HepG2 (cell line): ENCODE results near the gene KLHDC4. TPM values are rescaled to one million over a fixed set of nuclear protein-coding genes. Genes with fewer than 3 reads are reported as not detected.

Experiments
- ARHGAP35 ChIP-seq: sonication (generic); formaldehyde crosslinking; IDR thresholded peaks from 2 replicates; pipeline ENCODE4 v1.9.0; 2022; ENCODE audit warnings: mild to moderate bottlenecking, inconsistent platforms, moderate library complexity, missing genetic modification reagents, borderline replicate concordance
- CEBPG ChIP-seq: IDR thresholded peaks from 2 replicates; pipeline ENCODE4 v1.6.1; 2016
- HDAC2 ChIP-seq: sonication (generic); formaldehyde crosslinking; IDR thresholded peaks from 2 replicates; pipeline ENCODE4 v1.4.0; 2020; ENCODE audit warnings: missing genetic modification reagents
- HNRNPL ChIP-seq: fragments of 200-400 bp; formaldehyde crosslinking; IDR thresholded peaks from 2 replicates; pipeline ENCODE4 v1.6.1; 2017; ENCODE audit warnings: mild to moderate bottlenecking, low read depth, low read length
- NFKB2 ChIP-seq: sonication (generic); formaldehyde crosslinking; IDR thresholded peaks from 2 replicates; pipeline ENCODE4 v1.4.0; 2020; ENCODE audit warnings: missing genetic modification reagents, borderline replicate concordance
- PHF8 ChIP-seq: sonication (generic); formaldehyde crosslinking; IDR thresholded peaks from 2 replicates; pipeline ENCODE4 v1.5.0; 2020; ENCODE audit warnings: missing genetic modification reagents
- SALL1 ChIP-seq: sonication (generic); formaldehyde crosslinking; IDR thresholded peaks from 2 replicates; pipeline ENCODE4 v1.8.0; 2022; ENCODE audit warnings: mild to moderate bottlenecking, missing genetic modification reagents
- SMAD9 ChIP-seq: sonication (generic); formaldehyde crosslinking; IDR thresholded peaks from 2 replicates; pipeline ENCODE4 v1.5.1; 2020; ENCODE audit warnings: mild to moderate bottlenecking, missing genetic modification reagents
- SMC3 ChIP-seq: IDR thresholded peaks from 2 replicates; pipeline ENCODE4 v1.6.1; 2011; ENCODE audit warnings: low read length, improper control_type of control experiment
- SP5 ChIP-seq: IDR thresholded peaks from 2 replicates; pipeline ENCODE4 v1.6.1; 2016; ENCODE audit warnings: low read depth, borderline replicate concordance
- TSC22D2 ChIP-seq: sonication (generic); formaldehyde crosslinking; IDR thresholded peaks from 2 replicates; pipeline ENCODE4 v1.5.1; 2020; ENCODE audit warnings: missing genetic modification reagents, mild to moderate bottlenecking, borderline replicate concordance
- ZNF292 ChIP-seq: sonication (generic); formaldehyde crosslinking; IDR thresholded peaks from 2 replicates; pipeline ENCODE4 v1.8.1; 2022; ENCODE audit warnings: mild to moderate bottlenecking, low read depth, missing genetic modification reagents, borderline replicate concordance
- ZNF296 ChIP-seq: sonication (generic); formaldehyde crosslinking; conservative IDR thresholded peaks from 2 replicates; pipeline ENCODE4 v1.5.0; 2020; ENCODE audit warnings: mild to moderate bottlenecking, missing genetic modification reagents
- ZNF768 ChIP-seq: sonication (generic); formaldehyde crosslinking; IDR thresholded peaks from 2 replicates; pipeline ENCODE4 v1.4.0; 2020; ENCODE audit warnings: missing genetic modification reagents
- ZNF878 ChIP-seq: sonication (generic); formaldehyde crosslinking; IDR thresholded peaks from 2 replicates; pipeline ENCODE4 v1.8.1; 2023; ENCODE audit warnings: mild to moderate bottlenecking, missing genetic modification reagents, moderate library complexity
- polyA plus RNA-seq, 8 experiments: library from polyadenylated mRNA; depleted of rRNA in 3 of 8; stranded (reverse) in 7 of 8; unstranded in 1 of 8; fragments of >200 nt; fragmentation: Illumina TruSeq in 4 of 8; extraction: Trizol in 4 of 8; gene quantifications; 2 replicates each; pipeline versions ENCODE4 v1.2.1 to v1.2.3, GENCODE V29; 2011 to 2016; ENCODE audit warnings: low read depth in 4 of 8, missing spikeins in 1 of 8, mixed read lengths in 1 of 8; ENCODE audit not compliant: insufficient read depth in 1 of 8
- total RNA-seq, 5 experiments: library from RNA; depleted of rRNA; stranded (reverse); fragments of >200 nt; fragmentation: Illumina TruSeq; extraction: Trizol; gene quantifications; 2 replicates each; pipeline ENCODE4 v1.2.3, GENCODE V29; 2016; ENCODE audit warnings: low read depth in 1 of 5
- TF ChIP-seq, protein P1 (sequence below): sonication (generic); formaldehyde crosslinking; IDR thresholded peaks from 2 replicates; pipeline ENCODE4 v1.4.0; 2020; ENCODE audit warnings: mild to moderate bottlenecking, missing genetic modification reagents
- TF ChIP-seq, protein P2 (sequence below): sonication (generic); formaldehyde crosslinking; IDR thresholded peaks from 2 replicates; pipeline ENCODE4 v1.9.0; 2022; ENCODE audit warnings: missing genetic modification reagents, mild to moderate bottlenecking, borderline replicate concordance
- TF ChIP-seq, protein P3 (sequence below): IDR thresholded peaks from 2 replicates; pipeline ENCODE4 v1.6.1; 2018; ENCODE audit warnings: missing genetic modification reagents
- TF ChIP-seq, protein P4 (sequence below): sonication (generic); formaldehyde crosslinking; IDR thresholded peaks from 2 replicates; pipeline ENCODE4 v1.4.0; 2020; ENCODE audit warnings: missing genetic modification reagents
- TF ChIP-seq, protein P5 (sequence below): IDR thresholded peaks from 2 replicates; pipeline ENCODE4 v1.6.1; 2016; ENCODE audit warnings: mild to moderate bottlenecking

Gene KLHDC4
- total and polyA plus RNA-seq, 2 of the 13 experiments (the other 11 are each of a cell fraction or from before 2014, with no cell fraction given): 18.7 to 31.8 TPM

DNA sequence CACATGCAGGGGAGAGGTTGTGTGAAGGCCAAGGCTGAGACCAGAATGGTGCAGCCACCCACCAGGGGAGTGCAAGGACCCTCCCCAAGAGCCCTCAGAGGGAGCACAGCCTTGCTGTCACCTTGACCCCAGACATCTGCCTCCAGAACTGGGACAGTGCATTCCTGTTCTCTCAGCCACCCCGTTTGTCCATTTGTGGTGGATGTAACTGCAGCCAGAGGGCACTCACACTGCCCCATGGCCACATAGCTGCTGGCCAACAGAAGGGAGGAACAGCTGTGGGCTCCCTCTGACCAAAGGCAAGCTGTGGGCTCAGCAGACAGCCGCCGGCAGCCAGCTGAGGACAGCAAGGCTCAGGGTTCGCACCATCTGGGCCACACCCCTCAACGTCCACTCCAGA lies 49.8 kb upstream of the KLHDC4 start (continued):
- TF ChIP-seq, protein P1, sequence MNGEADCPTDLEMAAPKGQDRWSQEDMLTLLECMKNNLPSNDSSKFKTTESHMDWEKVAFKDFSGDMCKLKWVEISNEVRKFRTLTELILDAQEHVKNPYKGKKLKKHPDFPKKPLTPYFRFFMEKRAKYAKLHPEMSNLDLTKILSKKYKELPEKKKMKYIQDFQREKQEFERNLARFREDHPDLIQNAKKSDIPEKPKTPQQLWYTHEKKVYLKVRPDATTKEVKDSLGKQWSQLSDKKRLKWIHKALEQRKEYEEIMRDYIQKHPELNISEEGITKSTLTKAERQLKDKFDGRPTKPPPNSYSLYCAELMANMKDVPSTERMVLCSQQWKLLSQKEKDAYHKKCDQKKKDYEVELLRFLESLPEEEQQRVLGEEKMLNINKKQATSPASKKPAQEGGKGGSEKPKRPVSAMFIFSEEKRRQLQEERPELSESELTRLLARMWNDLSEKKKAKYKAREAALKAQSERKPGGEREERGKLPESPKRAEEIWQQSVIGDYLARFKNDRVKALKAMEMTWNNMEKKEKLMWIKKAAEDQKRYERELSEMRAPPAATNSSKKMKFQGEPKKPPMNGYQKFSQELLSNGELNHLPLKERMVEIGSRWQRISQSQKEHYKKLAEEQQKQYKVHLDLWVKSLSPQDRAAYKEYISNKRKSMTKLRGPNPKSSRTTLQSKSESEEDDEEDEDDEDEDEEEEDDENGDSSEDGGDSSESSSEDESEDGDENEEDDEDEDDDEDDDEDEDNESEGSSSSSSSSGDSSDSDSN (CRISPR knock-in tag): peak; percentile 40; the same call in 1 of the 2 replicates
- TF ChIP-seq, protein P2, sequence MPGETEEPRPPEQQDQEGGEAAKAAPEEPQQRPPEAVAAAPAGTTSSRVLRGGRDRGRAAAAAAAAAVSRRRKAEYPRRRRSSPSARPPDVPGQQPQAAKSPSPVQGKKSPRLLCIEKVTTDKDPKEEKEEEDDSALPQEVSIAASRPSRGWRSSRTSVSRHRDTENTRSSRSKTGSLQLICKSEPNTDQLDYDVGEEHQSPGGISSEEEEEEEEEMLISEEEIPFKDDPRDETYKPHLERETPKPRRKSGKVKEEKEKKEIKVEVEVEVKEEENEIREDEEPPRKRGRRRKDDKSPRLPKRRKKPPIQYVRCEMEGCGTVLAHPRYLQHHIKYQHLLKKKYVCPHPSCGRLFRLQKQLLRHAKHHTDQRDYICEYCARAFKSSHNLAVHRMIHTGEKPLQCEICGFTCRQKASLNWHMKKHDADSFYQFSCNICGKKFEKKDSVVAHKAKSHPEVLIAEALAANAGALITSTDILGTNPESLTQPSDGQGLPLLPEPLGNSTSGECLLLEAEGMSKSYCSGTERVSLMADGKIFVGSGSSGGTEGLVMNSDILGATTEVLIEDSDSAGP (CRISPR knock-in tag): 0 out of 2 replicates have a peak, but pooled peaks have one; percentile 69
- peak; percentile 66 for TF ChIP-seq SALL1
- TF ChIP-seq ARHGAP35 (CRISPR knock-in tag): no peak
- TF ChIP-seq, protein P3, sequence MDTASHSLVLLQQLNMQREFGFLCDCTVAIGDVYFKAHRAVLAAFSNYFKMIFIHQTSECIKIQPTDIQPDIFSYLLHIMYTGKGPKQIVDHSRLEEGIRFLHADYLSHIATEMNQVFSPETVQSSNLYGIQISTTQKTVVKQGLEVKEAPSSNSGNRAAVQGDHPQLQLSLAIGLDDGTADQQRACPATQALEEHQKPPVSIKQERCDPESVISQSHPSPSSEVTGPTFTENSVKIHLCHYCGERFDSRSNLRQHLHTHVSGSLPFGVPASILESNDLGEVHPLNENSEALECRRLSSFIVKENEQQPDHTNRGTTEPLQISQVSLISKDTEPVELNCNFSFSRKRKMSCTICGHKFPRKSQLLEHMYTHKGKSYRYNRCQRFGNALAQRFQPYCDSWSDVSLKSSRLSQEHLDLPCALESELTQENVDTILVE (CRISPR knock-in tag): peak; percentile 57; the same call in 1 of the 2 replicates
- TF ChIP-seq CEBPG (CRISPR knock-in tag): peak; percentile 63
- 0 out of 2 replicates have a peak, but pooled peaks have one; percentile 52 for TF ChIP-seq HNRNPL
- TF ChIP-seq SMC3: peak; percentile 41; the same call in 1 of the 2 replicates
- peak; percentile 69; the same call in 1 of the 2 replicates for TF ChIP-seq ZNF768 (CRISPR knock-in tag)
- TF ChIP-seq ZNF292 (CRISPR knock-in tag): peak; percentile 85; the same call in 1 of the 2 replicates
- TF ChIP-seq SMAD9 (CRISPR knock-in tag): no peak
- peak; percentile 41; the same call in 1 of the 2 replicates for TF ChIP-seq PHF8 (CRISPR knock-in tag)
- TF ChIP-seq, protein P4, sequence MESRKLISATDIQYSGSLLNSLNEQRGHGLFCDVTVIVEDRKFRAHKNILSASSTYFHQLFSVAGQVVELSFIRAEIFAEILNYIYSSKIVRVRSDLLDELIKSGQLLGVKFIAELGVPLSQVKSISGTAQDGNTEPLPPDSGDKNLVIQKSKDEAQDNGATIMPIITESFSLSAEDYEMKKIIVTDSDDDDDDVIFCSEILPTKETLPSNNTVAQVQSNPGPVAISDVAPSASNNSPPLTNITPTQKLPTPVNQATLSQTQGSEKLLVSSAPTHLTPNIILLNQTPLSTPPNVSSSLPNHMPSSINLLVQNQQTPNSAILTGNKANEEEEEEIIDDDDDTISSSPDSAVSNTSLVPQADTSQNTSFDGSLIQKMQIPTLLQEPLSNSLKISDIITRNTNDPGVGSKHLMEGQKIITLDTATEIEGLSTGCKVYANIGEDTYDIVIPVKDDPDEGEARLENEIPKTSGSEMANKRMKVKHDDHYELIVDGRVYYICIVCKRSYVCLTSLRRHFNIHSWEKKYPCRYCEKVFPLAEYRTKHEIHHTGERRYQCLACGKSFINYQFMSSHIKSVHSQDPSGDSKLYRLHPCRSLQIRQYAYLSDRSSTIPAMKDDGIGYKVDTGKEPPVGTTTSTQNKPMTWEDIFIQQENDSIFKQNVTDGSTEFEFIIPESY (CRISPR knock-in tag): peak; percentile 68
- TF ChIP-seq ZNF878: no peak
- TF ChIP-seq NFKB2 (CRISPR knock-in tag): peak; percentile 55; the same call in 1 of the 2 replicates
- TF ChIP-seq, protein P5, sequence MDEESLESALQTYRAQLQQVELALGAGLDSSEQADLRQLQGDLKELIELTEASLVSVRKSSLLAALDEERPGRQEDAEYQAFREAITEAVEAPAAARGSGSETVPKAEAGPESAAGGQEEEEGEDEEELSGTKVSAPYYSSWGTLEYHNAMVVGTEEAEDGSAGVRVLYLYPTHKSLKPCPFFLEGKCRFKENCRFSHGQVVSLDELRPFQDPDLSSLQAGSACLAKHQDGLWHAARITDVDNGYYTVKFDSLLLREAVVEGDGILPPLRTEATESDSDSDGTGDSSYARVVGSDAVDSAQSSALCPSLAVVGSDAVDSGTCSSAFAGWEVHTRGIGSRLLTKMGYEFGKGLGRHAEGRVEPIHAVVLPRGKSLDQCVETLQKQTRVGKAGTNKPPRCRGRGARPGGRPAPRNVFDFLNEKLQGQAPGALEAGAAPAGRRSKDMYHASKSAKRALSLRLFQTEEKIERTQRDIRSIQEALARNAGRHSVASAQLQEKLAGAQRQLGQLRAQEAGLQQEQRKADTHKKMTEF: peak; percentile 53; the same call in 1 of the 2 replicates
- peak; percentile 62; the same call in 1 of the 2 replicates for TF ChIP-seq HDAC2
- TF ChIP-seq TSC22D2 (CRISPR knock-in tag): 0 out of 2 replicates have a peak, but pooled peaks have one; percentile 50
- TF ChIP-seq ZNF296 (CRISPR knock-in tag): peak; percentile 91; the same call in 1 of the 2 replicates
- peak; percentile 39; the same call in 1 of the 2 replicates for TF ChIP-seq SP5 (CRISPR knock-in tag)
